Astrocyte of the cerebellum (primary cell): Measurements from ENCODE around the gene MMD2.

Experiments
- DNase-seq: peaks from one replicate; pipeline ENCODE4 v3.0.0-alpha.2; 2011; ENCODE audit warnings: low read depth
- H3K4me3 ChIP-seq: 2 replicates; pipeline ENCODE4 v1.5.1; 2011; ENCODE audit warnings: mild to moderate bottlenecking, low read depth, low read length, moderate library complexity
- CTCF ChIP-seq: IDR thresholded peaks from 2 replicates; pipeline ENCODE4 v1.5.1; 2012; ENCODE audit warnings: low read length, low read depth, moderate library complexity, mild to moderate bottlenecking; ENCODE audit errors: missing control alignments
- in situ Hi-C: cut with HindIII; loops from 2 replicates; pipeline ENCODE4 v1.10.0; 2017; ENCODE audit warnings: low sequenced_read_pairs

Gene MMD2

DNA sequence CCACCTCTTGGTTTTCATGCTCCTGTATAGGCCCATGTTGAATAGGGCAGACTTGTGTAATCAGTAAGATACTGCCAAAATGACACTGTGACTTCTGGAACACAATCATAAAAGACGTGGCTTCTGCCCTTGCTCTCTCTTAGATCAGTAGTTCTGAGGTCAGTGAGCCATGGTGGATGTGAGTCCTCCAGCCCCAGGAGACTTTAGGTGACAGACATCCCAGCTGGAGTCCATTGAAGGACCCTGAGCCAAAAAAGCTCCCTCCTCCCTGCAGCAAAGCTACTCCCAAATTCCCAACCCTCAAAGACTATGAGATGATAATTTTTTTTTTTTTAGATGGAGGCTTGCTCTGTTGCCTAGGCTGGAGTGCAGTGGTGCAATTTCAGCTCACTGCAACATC is 72.3 kb downstream of the MMD2 start:
- no peak overlapping the region for H3K4me3 ChIP-seq
- no peak for TF ChIP-seq CTCF
- no peak for DNase-seq
- in situ Hi-C loops = no loop called here

DNA sequence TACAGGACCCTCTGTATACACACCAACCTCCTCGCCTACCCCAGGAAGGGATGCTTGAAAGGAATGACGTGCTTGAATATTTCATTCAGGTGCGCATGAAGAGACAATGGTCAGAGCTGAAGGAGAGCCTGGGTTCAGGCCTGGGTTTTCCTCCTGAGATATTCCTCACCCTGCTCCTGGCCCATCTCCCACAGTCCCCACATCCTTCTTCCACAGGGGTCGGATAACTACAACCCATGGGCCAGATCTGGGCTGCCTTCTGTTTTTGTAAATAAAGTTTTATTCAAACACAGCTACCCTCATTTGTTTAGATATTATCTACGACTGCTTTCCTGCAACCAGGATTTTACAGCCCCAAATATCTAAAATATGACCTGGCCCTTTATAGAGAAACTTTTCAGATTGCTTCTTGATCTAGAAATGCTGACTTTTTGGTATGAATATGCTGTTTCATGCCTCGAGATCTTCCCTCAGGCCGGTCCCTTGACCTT is 73.6 kb downstream of the MMD2 start:
- TF ChIP-seq CTCF = no peak
- in situ Hi-C loops = no loop called here
- DNase-seq = no peak
- H3K4me3 ChIP-seq = no peak overlapping the region

DNA sequence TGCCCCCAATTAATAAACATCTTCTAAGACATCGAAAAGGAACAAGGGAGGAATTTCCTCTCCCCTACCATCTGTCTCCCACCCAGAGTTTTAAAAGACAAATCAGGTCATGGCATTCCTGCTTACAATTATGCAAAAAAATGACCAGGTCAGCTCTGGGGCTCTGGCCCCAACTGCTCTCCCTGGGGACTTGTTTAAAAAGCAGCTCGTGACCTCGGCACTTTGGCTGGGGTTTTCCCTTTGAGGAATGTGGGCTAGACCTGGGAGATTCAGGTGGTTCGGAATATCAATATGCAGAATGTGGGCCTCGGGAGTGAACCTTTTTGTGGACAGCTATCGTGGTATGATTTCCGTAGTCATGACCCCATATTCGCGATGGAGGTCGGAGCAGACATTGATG is 74.8 kb downstream of the MMD2 start:
- no peak overlapping the region for H3K4me3 ChIP-seq
- in situ Hi-C loops = no loop called here
- no peak for DNase-seq
- TF ChIP-seq CTCF = no peak

- H3K4me3 ChIP-seq = peak within 1 kb of the TSS; percentile 43
- in situ Hi-C loops = no loop called here
- peak; percentile 70 for TF ChIP-seq CTCF
- DNase-seq = peak; percentile 47
These were observed 75.4 kb downstream of the MMD2 start, which contains the start of gene RADIL for GRCh38 chr7:4883372-4884144. Gene RADIL, minus strand, starts transcription at chr7:4883716. Its CDS starts 5,577 bp downstream, at chr7:4878139.

DNA sequence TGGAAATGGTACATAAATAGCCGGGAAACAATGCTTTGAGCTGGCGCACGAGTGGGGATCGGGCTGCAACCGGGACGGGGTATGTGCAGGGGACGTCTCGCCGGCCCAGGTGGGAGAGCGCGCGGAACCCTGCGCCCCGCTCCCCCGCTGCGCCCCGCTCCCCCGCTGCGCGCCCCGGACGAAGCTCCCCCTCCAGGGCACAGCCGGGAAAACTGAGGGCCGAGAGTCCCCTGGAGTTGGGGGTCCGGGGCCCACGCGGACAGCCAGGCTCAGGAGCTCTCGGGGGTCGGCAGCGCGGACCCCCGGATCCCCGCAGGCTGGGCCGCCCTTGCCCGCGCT is 76.0 kb downstream of the MMD2 start:
- no peak for TF ChIP-seq CTCF
- H3K4me3 ChIP-seq = peak overlapping the region; percentile 43
- in situ Hi-C loops = no loop called here
- no peak for DNase-seq

- H3K4me3 ChIP-seq = peak overlapping the region; percentile 43
- in situ Hi-C loops = no loop called here
- DNase-seq = peak; percentile 12
- no peak for TF ChIP-seq CTCF
These were observed 76.6 kb downstream of the MMD2 start for GRCh38 chr7:4882169-4883032.
